HEK293T (cell line): ENCODE data around the gene RAB11FIP5.

Source experiments
- CTCF ChIA-PET: fragments of 350-600 bp; formaldehyde crosslinking; extraction: SDS; loops from one replicate; lab custom pipeline; 2021; ENCODE audit warnings: antibody characterized with exemption, inconsistent platforms; lab: Yijun Ruan, JAX
- POLR2A ChIA-PET: fragments of 350-600 bp; formaldehyde crosslinking; extraction: SDS; loops from one replicate; lab custom pipeline; 2020; ENCODE audit warnings: antibody characterized with exemption, inconsistent platforms; lab: Yijun Ruan, JAX
- DNase-seq: peaks from one replicate; pipeline ENCODE4 v3.0.0; 2012; ENCODE audit warnings: mixed read lengths; ENCODE audit errors: extremely low spot score
- ARNT ChIP-seq: fragments of 450-650 bp; IDR thresholded peaks from 2 replicates; pipeline ENCODE4 v1.6.1; 2017; ENCODE audit warnings: mild to moderate bottlenecking
- BHLHE40 ChIP-seq: fragments of 450-650 bp; IDR thresholded peaks from 2 replicates; pipeline ENCODE4 v1.6.1; 2016; ENCODE audit warnings: mild to moderate bottlenecking, moderate library complexity, borderline replicate concordance
- CTBP1 ChIP-seq: fragments of 450-650 bp; IDR thresholded peaks from 2 replicates; pipeline ENCODE4 v1.6.1; 2016; ENCODE audit warnings: borderline replicate concordance
- ELF4 ChIP-seq: fragments of 450-650 bp; IDR thresholded peaks from 2 replicates; pipeline ENCODE4 v1.6.1; 2017; ENCODE audit warnings: antibody characterized with exemption
- FOXA1 ChIP-seq: fragments of 450-650 bp; IDR thresholded peaks from 2 replicates; pipeline ENCODE4 v1.6.1; 2016; ENCODE audit warnings: mild to moderate bottlenecking
- FOXK2 ChIP-seq: fragments of 450-650 bp; IDR thresholded peaks from 2 replicates; pipeline ENCODE4 v1.6.1; 2016; ENCODE audit warnings: mild to moderate bottlenecking
- FOXM1 ChIP-seq: fragments of 450-650 bp; IDR thresholded peaks from 2 replicates; pipeline ENCODE4 v1.6.1; 2017; ENCODE audit warnings: mild to moderate bottlenecking, borderline replicate concordance
- HDGF ChIP-seq: fragments of 450-650 bp; IDR thresholded peaks from 2 replicates; pipeline ENCODE4 v1.6.1; 2017; ENCODE audit warnings: antibody characterized with exemption, borderline replicate concordance
- L3MBTL2 ChIP-seq: fragments of 450-650 bp; conservative IDR thresholded peaks from 2 replicates; pipeline ENCODE4 v1.6.1; 2016; ENCODE audit warnings: mild to moderate bottlenecking
- LEF1 ChIP-seq: fragments of 450-650 bp; IDR thresholded peaks from 2 replicates; pipeline ENCODE4 v1.6.1; 2017; ENCODE audit warnings: mild to moderate bottlenecking, borderline replicate concordance
- NFRKB ChIP-seq: fragments of 450-650 bp; IDR thresholded peaks from 2 replicates; pipeline ENCODE4 v1.6.1; 2016; ENCODE audit warnings: mild to moderate bottlenecking, moderate library complexity
- SP1 ChIP-seq: fragments of 450-650 bp; IDR thresholded peaks from 2 replicates; pipeline ENCODE4 v1.6.1; 2017
- SUZ12 ChIP-seq: fragments of 450-650 bp; IDR thresholded peaks from 2 replicates; pipeline ENCODE4 v1.6.1; 2016; ENCODE audit warnings: mild to moderate bottlenecking
- TARDBP ChIP-seq: fragments of 450-650 bp; IDR thresholded peaks from 2 replicates; pipeline ENCODE4 v1.6.1; 2016
- ZNF384 ChIP-seq: fragments of 450-650 bp; IDR thresholded peaks from 2 replicates; pipeline ENCODE4 v1.6.1; 2016
- TF ChIP-seq, protein P1 (sequence below): fragments of 450-650 bp; IDR thresholded peaks from 2 replicates; pipeline ENCODE4 v1.6.1; 2016

RAB11FIP5 gene

DNA sequence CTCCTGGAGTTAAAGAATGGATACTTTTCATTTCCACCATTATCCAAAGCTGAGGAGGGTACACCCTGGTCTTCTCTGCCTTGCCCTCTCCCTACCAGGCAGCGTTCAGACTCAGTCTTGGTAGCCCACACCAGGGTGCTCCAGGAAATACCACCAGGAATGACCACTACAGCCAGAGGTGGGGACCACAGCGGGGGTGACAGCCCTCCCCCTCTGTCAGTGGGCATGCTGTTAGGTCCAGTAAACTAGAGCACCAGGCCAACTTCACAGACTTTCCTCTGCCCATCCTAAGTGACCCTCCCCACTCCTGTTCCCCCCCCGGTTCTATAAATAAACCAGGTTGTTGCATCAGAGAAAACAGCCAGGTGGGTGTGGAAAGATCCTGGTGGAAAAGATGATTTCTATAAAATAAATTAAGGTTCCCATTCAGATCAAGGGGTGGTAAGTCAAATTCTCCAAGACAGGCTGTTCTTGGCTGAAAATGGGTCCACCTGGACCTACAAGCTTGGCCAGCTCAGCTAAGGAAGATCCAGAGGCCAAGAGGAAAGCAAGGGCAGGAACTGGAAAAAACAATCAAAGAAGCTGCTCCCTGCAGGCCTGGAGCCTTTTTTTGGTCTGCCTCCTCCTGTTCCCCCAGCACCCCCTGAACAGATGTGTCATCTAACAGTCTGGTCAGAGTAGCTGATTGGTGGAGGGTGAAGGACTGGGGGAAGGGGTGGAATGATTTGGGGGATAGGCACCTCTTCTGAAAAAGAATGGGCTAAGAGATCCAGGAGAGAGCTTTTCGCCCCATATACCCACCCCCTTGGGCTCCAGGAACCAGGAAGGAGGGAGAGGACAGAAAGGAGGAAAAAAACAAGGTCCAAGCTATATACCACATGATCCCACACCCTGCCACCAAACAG is 2.3 kb downstream of the RAB11FIP5 start:
- CTCF ChIA-PET = interaction anchor here (0.6 to 1.1 kb wide), 2 partner anchors 10 to 46 kb away, joined by 3 to 4 read pairs; no protein-coding TSS in a partner anchor
- POLR2A ChIA-PET = interaction anchor here (1.4 kb wide), 1 partner anchor 38 kb away, joined by 4 read pairs; no protein-coding TSS in a partner anchor
- no peak for DNase-seq
- TF ChIP-seq BHLHE40 (no peak), FOXM1 (no peak), ZNF384 (no peak)
- TF ChIP-seq, protein P1, sequence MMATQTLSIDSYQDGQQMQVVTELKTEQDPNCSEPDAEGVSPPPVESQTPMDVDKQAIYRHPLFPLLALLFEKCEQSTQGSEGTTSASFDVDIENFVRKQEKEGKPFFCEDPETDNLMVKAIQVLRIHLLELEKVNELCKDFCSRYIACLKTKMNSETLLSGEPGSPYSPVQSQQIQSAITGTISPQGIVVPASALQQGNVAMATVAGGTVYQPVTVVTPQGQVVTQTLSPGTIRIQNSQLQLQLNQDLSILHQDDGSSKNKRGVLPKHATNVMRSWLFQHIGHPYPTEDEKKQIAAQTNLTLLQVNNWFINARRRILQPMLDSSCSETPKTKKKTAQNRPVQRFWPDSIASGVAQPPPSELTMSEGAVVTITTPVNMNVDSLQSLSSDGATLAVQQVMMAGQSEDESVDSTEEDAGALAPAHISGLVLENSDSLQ = no peak

DNA sequence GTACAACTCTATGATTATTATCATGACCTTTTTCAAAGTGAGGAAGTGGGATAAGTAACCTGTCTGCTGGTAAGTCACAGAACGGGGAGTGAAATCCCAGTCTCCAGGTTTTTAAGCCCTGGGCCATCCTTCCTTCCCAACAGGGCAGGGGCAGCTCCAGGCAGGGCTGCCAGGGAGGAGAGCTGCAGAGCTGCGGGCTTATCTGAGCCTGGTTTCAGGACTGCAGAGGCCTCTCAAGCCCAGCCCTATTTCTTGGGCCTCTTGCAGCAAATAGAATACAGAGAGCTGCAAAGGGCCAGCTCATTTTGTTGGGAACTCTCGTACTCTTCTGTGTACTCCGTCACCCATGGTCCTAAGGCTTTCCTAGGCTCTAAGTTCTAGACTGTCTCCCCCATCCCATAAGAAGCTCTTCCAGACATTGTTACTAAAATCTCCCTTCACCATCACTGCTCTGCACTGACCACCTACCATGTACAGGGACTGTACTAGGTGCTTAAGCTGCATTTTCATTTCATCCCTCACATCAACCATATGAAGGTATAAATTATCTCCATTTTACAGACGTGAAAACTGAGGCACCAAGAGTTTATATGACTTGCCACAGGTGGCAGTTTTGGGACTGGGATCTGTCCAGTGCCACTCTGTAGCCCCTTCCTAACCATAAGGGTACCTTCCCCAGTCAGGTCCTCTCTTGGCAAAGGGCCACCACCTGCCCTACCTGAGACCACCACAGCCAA is 3.1 kb downstream of the RAB11FIP5 start:
- DNase-seq = no peak
- TF ChIP-seq NFRKB (no peak), ARNT (no peak), ZNF384 (no peak), L3MBTL2 (no peak), CTBP1 (no peak), SP1 (no peak), HDGF (no peak), FOXM1 (no peak), ELF4 (no peak), FOXA1 (no peak), TARDBP (no peak), FOXK2 (no peak), SUZ12 (no peak), LEF1 (no peak)
- TF ChIP-seq, protein P1 = no peak
- ChIA-PET POLR2A (no interaction called here), CTCF (interaction anchor here (1.1 kb wide), 1 partner anchor 47 kb away, joined by 4 read pairs; no protein-coding TSS in a partner anchor)

DNA sequence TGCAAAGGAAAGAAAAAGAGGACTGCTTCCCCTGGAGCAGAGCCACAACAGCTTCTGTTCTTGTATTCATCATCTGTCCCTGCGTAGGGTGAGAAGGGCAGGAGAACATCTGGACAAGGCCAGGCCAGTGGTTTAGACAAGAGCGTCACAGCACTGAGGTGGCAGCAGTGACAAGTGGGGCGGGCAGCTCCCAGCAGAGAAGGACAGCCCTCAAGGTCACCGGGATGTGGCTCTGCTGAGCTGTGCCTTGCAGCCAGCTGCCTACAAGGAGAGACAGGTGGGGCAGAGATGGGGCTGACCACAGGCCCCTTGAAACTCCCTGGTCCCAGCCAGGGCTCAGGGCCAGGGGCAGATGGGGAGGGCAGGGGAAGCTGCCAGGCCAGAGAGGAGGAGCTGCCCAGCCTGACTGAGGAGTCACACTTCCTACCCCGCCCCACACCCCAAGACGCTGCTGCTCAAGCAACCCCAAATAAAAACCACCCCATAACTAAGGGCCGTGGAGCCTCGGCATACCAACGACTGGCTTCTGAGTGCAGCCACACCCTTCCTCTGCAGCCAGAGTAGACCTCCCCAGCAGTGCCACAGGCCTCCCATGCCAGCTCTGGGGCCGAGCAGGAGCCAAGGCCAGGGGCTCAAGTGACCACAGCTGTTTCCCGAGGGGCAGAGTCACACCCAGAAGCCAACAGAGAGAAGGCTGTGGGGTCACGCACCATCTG is 5.4 kb downstream of the RAB11FIP5 start:
- CTCF ChIA-PET = no interaction called here
- POLR2A ChIA-PET = no interaction called here
- TF ChIP-seq SUZ12 = no peak
- no peak for TF ChIP-seq ZNF384
- DNase-seq = no peak

DNA sequence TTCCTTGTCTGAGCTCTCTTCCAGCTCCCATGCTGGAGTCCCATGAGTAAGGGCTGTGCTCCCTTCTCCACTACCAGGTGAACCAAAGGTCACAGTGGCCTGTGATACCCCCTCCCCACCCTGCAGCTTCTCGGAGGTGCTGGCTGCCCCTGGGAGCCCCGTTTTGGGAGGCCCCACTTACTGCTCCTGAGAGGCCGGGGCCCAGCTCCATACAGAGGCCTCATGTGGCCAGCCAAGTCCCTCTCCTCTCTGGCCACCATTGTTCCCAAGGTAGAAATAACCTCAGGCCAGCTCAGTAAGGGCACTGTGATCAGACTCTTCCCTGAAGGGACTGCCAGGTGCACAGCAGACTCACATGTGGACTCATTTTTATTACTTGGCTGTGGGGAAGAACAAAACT is 6.0 kb downstream of the RAB11FIP5 start:
- POLR2A ChIA-PET = no interaction called here
- DNase-seq = no peak
- no peak for TF ChIP-seq SP1
- no peak for TF ChIP-seq L3MBTL2
- no peak for TF ChIP-seq FOXK2
- no peak for TF ChIP-seq FOXA1
- TF ChIP-seq NFRKB = no peak
- TF ChIP-seq HDGF = no peak
- TF ChIP-seq ARNT = no peak
- TF ChIP-seq BHLHE40 = no peak
- TF ChIP-seq ZNF384 = no peak
- no peak for TF ChIP-seq ELF4
- TF ChIP-seq LEF1 = no peak
- TF ChIP-seq CTBP1 = no peak
- TF ChIP-seq SUZ12 = no peak
- no peak for TF ChIP-seq FOXM1
- no peak for TF ChIP-seq TARDBP
- TF ChIP-seq, protein P1 = no peak
- CTCF ChIA-PET = no interaction called here

DNA sequence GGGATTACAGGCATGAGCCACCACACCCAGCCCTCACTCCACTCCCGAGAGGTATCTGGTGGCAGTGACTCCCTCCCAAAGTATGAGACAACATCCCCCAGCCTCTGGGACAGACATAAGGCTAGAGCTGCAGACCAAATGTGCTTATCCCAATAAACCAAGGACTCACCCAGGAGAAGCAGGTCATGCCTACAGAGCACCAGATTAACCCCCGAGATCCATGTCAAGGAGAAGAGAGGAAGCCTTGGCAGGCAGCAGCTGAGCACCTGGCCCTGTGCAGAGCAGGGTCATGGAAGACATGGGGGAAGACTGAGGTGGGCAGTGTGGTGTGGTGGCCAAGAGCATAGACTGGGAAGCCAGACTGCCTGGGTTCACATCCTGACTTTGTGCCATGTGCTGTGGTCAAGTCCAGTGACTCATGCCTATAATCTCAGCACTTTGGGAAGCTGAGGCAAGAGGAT is 7.2 kb downstream of the RAB11FIP5 start:
- ChIA-PET POLR2A (no interaction called here), CTCF (no interaction called here)
- DNase-seq = no peak
- no peak for TF ChIP-seq FOXK2
- TF ChIP-seq FOXM1 = no peak
- no peak for TF ChIP-seq SP1
- no peak for TF ChIP-seq ELF4
- no peak for TF ChIP-seq NFRKB
- TF ChIP-seq ZNF384 = no peak
- TF ChIP-seq LEF1 = no peak
- TF ChIP-seq CTBP1 = no peak
- TF ChIP-seq ARNT = no peak
- TF ChIP-seq L3MBTL2 = no peak
- no peak for TF ChIP-seq FOXA1
- no peak for TF ChIP-seq HDGF
